Immature natural killer cell (primary cell): ENCODE results near the gene DISC1. TPM values are rescaled to one million over a fixed set of nuclear protein-coding genes. Genes with fewer than 3 reads are reported as not detected.
"Not testable (repeated sequence)": the region's sequence is repeated elsewhere in the genome, so short reads cannot be mapped to it uniquely, and the experiment has no call there.

ENCODE experiments used
- DNase-seq, 3 donors: peaks; one replicate each; pipeline ENCODE4 v3.0.0; 2022; ENCODE audit warnings: mixed read lengths in 1 of 3
- H3K27ac Mint-ChIP-seq, 6 donors: one replicate each; pipeline ENCODE4 v1.8.0; 2020; ENCODE audit warnings: mixed read lengths in 6 of 6, mild to moderate bottlenecking in 5 of 6, inconsistent platforms in 4 of 6, moderate library complexity in 3 of 6
- H3K27me3 Mint-ChIP-seq, 3 donors: one replicate each; pipeline ENCODE4 v1.8.0; 2020 to 2021; ENCODE audit warnings: low read depth in 3 of 3, mild to moderate bottlenecking in 3 of 3, mixed read lengths in 3 of 3, moderate library complexity in 3 of 3, inconsistent platforms in 1 of 3
- H3K36me3 Mint-ChIP-seq, 3 donors: one replicate each; pipeline ENCODE4 v1.8.0; 2020; ENCODE audit warnings: mixed read lengths in 3 of 3, inconsistent platforms in 2 of 3, mild to moderate bottlenecking in 2 of 3
- H3K4me1 Mint-ChIP-seq, 2 donors: one replicate each; pipeline ENCODE4 v1.8.0; 2020; ENCODE audit warnings: inconsistent platforms in 2 of 2, mild to moderate bottlenecking in 2 of 2, mixed read lengths in 2 of 2, moderate library complexity in 1 of 2
- H3K4me3 Mint-ChIP-seq, 5 donors: one replicate each; pipeline ENCODE4 v1.8.0; 2020; ENCODE audit warnings: mild to moderate bottlenecking in 5 of 5, mixed read lengths in 5 of 5, inconsistent platforms in 3 of 5, moderate library complexity in 3 of 5
- H3K9me3 Mint-ChIP-seq, 6 donors: one replicate each; pipeline ENCODE4 v1.8.0; 2020; ENCODE audit warnings: mild to moderate bottlenecking in 6 of 6, mixed read lengths in 6 of 6, inconsistent platforms in 4 of 6, moderate library complexity in 3 of 6
- polyA plus RNA-seq, 3 donors: library from polyadenylated mRNA; unstranded; fragments of 300-500 nt; fragmentation: Illumina TruSeq; gene quantifications; one replicate each; pipeline ENCODE4 v1.2.3, GENCODE V29; 2021

Gene DISC1
- polyA plus RNA-seq, 3 donors from 2014 or later = 1.1 to 1.3 TPM; not detected in 1

- Mint-ChIP-seq H3K36me3 (peaks cover 6 to 12% (median 10%) of the 10 kb centered on the region in 3 donors), H3K9me3 (peaks cover 13 to 26% (median 25%) of the 10 kb centered on the region in 6 donors), H3K27me3 (peaks cover 6 to 19% (median 10%) of the 10 kb centered on the region in 3 donors), H3K4me1 (peaks cover 39 to 42% of the 10 kb centered on the region in 2 donors)
- not testable (repeated sequence) for H3K4me3 Mint-ChIP-seq, DNase-seq, H3K27ac Mint-ChIP-seq
These were observed 43.5 kb downstream of the DISC1 start for GRCh38 chr1:231669864-231670621.

GRCh38 chr1:231670755-231671154, 44.2 kb downstream of the DISC1 start:
- Mint-ChIP-seq H3K4me1 (peaks cover 41 to 49% of the 10 kb centered on the region in 2 donors), H3K4me3 (no peak overlapping the region), H3K36me3 (peaks cover 6 to 12% (median 10%) of the 10 kb centered on the region in 3 donors), H3K27me3 (peaks cover 6 to 19% (median 10%) of the 10 kb centered on the region in 3 donors), H3K9me3 (peaks cover 13 to 26% (median 25%) of the 10 kb centered on the region in 6 donors), H3K27ac (no peak overlapping the region)
- no peak for DNase-seq

GRCh38 chr1:231674575-231674974, 48.0 kb downstream of the DISC1 start:
- Mint-ChIP-seq H3K36me3 (peaks cover 14 to 22% (median 15%) of the 10 kb centered on the region in 3 donors), H3K27ac (no peak overlapping the region), H3K27me3 (peaks cover 2 to 8% (median 3%) of the 10 kb centered on the region in 3 donors), H3K9me3 (peaks cover 7 to 18% (median 16%) of the 10 kb centered on the region in 6 donors), H3K4me3 (no peak overlapping the region), H3K4me1 (peaks cover 9 to 13% of the 10 kb centered on the region in 2 donors)
- no peak for DNase-seq

GRCh38 chr1:231676487-231676886, 49.9 kb downstream of the DISC1 start:
- H3K27ac Mint-ChIP-seq = no peak overlapping the region
- peaks cover 8 to 13% (median 10%) of the 10 kb centered on the region in 3 donors for H3K36me3 Mint-ChIP-seq
- no peaks in the 10 kb centered on the region for H3K9me3 Mint-ChIP-seq
- H3K27me3 Mint-ChIP-seq = peaks cover 0 to 4% (median 0%) of the 10 kb centered on the region in 3 donors
- no peak overlapping the region for H3K4me3 Mint-ChIP-seq
- H3K4me1 Mint-ChIP-seq = peaks cover 8 to 10% of the 10 kb centered on the region in 2 donors
- DNase-seq = no peak

- H3K27ac Mint-ChIP-seq = no peak overlapping the region
These were observed 50.9 kb downstream of the DISC1 start for GRCh38 chr1:231677442-231677841.

GRCh38 chr1:231678011-231678432, 51.4 kb downstream of the DISC1 start:
- no peak overlapping the region for H3K27ac Mint-ChIP-seq
- DNase-seq = no peak
- H3K4me1 Mint-ChIP-seq = peaks cover 8 to 10% of the 10 kb centered on the region in 2 donors
- H3K36me3 Mint-ChIP-seq = peaks cover 8 to 13% (median 10%) of the 10 kb centered on the region in 3 donors
- no peak overlapping the region for H3K4me3 Mint-ChIP-seq
- H3K9me3 Mint-ChIP-seq = no peaks in the 10 kb centered on the region
- peaks cover 0 to 2% (median 1%) of the 10 kb centered on the region in 3 donors for H3K27me3 Mint-ChIP-seq

More at GRCh38 chr1:231677442-231677841, 50.9 kb downstream of the DISC1 start:
- DNase-seq = no peak
- Mint-ChIP-seq H3K9me3 (no peaks in the 10 kb centered on the region), H3K27me3 (peaks cover 0 to 4% (median 1%) of the 10 kb centered on the region in 3 donors), H3K4me3 (no peak overlapping the region), H3K36me3 (peaks cover 8 to 13% (median 10%) of the 10 kb centered on the region in 3 donors), H3K4me1 (peaks cover 8 to 10% of the 10 kb centered on the region in 2 donors)

- H3K4me1 Mint-ChIP-seq = peaks cover 8 to 10% of the 10 kb centered on the region in 2 donors
- no peak overlapping the region for H3K27ac Mint-ChIP-seq
- H3K9me3 Mint-ChIP-seq = no peaks in the 10 kb centered on the region
- no peak for DNase-seq
- H3K4me3 Mint-ChIP-seq = no peak overlapping the region
- H3K36me3 Mint-ChIP-seq = peaks cover 8 to 13% (median 10%) of the 10 kb centered on the region in 3 donors
- H3K27me3 Mint-ChIP-seq = peaks cover 0 to 2% (median 1%) of the 10 kb centered on the region in 3 donors
These were observed 52.5 kb downstream of the DISC1 start for GRCh38 chr1:231679109-231679508.

GRCh38 chr1:231681006-231681405, 54.4 kb downstream of the DISC1 start:
- H3K9me3 Mint-ChIP-seq = no peaks in the 10 kb centered on the region

GRCh38 chr1:231682779-231683178, 56.2 kb downstream of the DISC1 start:
- Mint-ChIP-seq H3K27me3 (peaks cover 0 to 2% (median 1%) of the 10 kb centered on the region in 3 donors), H3K4me3 (no peak overlapping the region), H3K4me1 (no peaks in the 10 kb centered on the region), H3K27ac (no peak overlapping the region), H3K36me3 (peaks cover 7 to 12% (median 11%) of the 10 kb centered on the region in 3 donors), H3K9me3 (peaks cover 0 to 8% (median 5%) of the 10 kb centered on the region in 6 donors)
- DNase-seq = no peak

More at GRCh38 chr1:231681006-231681405, 54.4 kb downstream of the DISC1 start:
- Mint-ChIP-seq H3K27ac (no peak overlapping the region), H3K4me3 (no peak overlapping the region), H3K4me1 (no peaks in the 10 kb centered on the region), H3K36me3 (peaks cover 9 to 11% (median 11%) of the 10 kb centered on the region in 3 donors), H3K27me3 (peaks cover 0 to 2% (median 1%) of the 10 kb centered on the region in 3 donors)
- no peak for DNase-seq

- peaks cover 0 to 8% (median 5%) of the 10 kb centered on the region in 6 donors for H3K9me3 Mint-ChIP-seq
- peaks cover 7 to 8% (median 8%) of the 10 kb centered on the region in 3 donors for H3K36me3 Mint-ChIP-seq
- DNase-seq = no peak
- H3K4me1 Mint-ChIP-seq = no peaks in the 10 kb centered on the region
- peaks cover 0 to 2% (median 1%) of the 10 kb centered on the region in 3 donors for H3K27me3 Mint-ChIP-seq
- H3K27ac Mint-ChIP-seq = no peak overlapping the region
- no peak overlapping the region for H3K4me3 Mint-ChIP-seq
These were observed 57.0 kb downstream of the DISC1 start for GRCh38 chr1:231683439-231684165.

- DNase-seq = no peak
- no peaks in the 10 kb centered on the region for H3K4me1 Mint-ChIP-seq
- peaks cover 0 to 2% (median 1%) of the 10 kb centered on the region in 3 donors for H3K27me3 Mint-ChIP-seq
- peaks cover 0 to 8% (median 5%) of the 10 kb centered on the region in 6 donors for H3K9me3 Mint-ChIP-seq
- peaks cover 7 to 12% (median 8%) of the 10 kb centered on the region in 3 donors for H3K36me3 Mint-ChIP-seq
- H3K27ac Mint-ChIP-seq = no peak overlapping the region
- H3K4me3 Mint-ChIP-seq = no peak overlapping the region
These were observed 58.0 kb downstream of the DISC1 start for GRCh38 chr1:231684356-231685244.

- Mint-ChIP-seq H3K4me3 (no peak overlapping the region), H3K27ac (no peak overlapping the region), H3K36me3 (peaks cover 7 to 12% (median 8%) of the 10 kb centered on the region in 3 donors), H3K27me3 (peaks cover 0 to 3% (median 1%) of the 10 kb centered on the region in 3 donors), H3K4me1 (no peaks in the 10 kb centered on the region), H3K9me3 (peaks cover 0 to 8% (median 5%) of the 10 kb centered on the region in 6 donors)
- DNase-seq = no peak
These were observed 59.8 kb downstream of the DISC1 start for GRCh38 chr1:231686384-231686783.

- DNase-seq = no peak
- Mint-ChIP-seq H3K4me3 (no peak overlapping the region), H3K27me3 (peaks cover 0 to 3% (median 0%) of the 10 kb centered on the region in 3 donors), H3K36me3 (peaks cover 7 to 12% (median 8%) of the 10 kb centered on the region in 3 donors), H3K4me1 (no peaks in the 10 kb centered on the region), H3K27ac (no peak overlapping the region), H3K9me3 (peaks cover 0 to 8% (median 5%) of the 10 kb centered on the region in 6 donors)
These were observed 62.4 kb downstream of the DISC1 start for GRCh38 chr1:231688989-231689388.
